Ovary (tissue), 3 donors: Measurements from ENCODE around the gene CYP1A1.

ENCODE experiments used
- CTCF ChIP-seq, 3 donors: fragments of 450-650 bp in 2 of 3; fragments of 200-600 bp in 1 of 3; IDR thresholded peaks; one replicate each; pipeline versions ENCODE4 v1.5.1 to v1.8.0; 2016 to 2022; ENCODE audit warnings: antibody characterized with exemption in 3 of 3, mild to moderate bottlenecking in 1 of 3
- EP300 ChIP-seq: sonication (generic); formaldehyde crosslinking; IDR thresholded peaks from one replicate; pipeline ENCODE4 v1.6.1; 2017; ENCODE audit warnings: antibody characterized with exemption
- POLR2A ChIP-seq: fragments of 450-650 bp; IDR thresholded peaks from one replicate; pipeline ENCODE4 v1.6.1; 2017; ENCODE audit warnings: antibody characterized with exemption, mild to moderate bottlenecking, moderate library complexity
- donor health status: DM: no; HTN: no; CAD: no.

DNA sequence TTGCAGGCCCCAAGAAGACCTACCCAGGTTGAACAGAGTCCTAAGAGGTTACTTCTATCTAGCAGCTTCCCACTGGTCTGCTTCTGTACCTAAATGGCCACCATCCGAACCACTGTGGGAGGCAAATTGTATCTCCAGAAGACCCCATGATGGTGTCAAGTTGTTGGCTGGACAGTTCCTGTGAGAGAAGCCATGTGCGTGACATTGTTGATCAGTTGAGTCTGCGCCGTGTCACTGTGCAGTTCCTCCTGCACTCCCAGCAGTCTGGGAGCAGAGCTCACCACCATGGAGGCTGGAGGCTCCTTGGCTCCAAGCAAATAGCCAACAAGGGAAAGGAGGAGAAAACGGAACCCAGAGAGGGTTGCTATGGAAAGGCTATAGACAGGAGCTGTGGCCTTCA lies 7.5 kb upstream of the CYP1A1 start:
- no peak for TF ChIP-seq CTCF (IDR thresholded peaks at IDR 0.05)
- TF ChIP-seq EP300: no peak
- TF ChIP-seq POLR2A: no peak
